Endometrial microvascular endothelial cells (primary cell): ENCODE results near the gene NR1D1. TPM values are rescaled to one million over a fixed set of nuclear protein-coding genes. Genes with fewer than 3 reads are reported as not detected.

Experiments used
- in situ Hi-C: cut with HindIII; loops from 2 replicates; pipeline ENCODE4 v1.10.0; 2017; ENCODE audit warnings: low sequenced_read_pairs, low pct_unique_long_range_greater_than_20kb; ENCODE audit errors: inconsistent ontology term
- total RNA-seq: library from RNA; depleted of rRNA; stranded (reverse); fragments of >200 nt; gene quantifications from one replicate; pipeline ENCODE4 v1.2.3, GENCODE V29; 2015; ENCODE audit errors: inconsistent ontology term

The NR1D1 gene
- total RNA-seq, 1 donor from 2014 or later, result 2.2 TPM

DNA sequence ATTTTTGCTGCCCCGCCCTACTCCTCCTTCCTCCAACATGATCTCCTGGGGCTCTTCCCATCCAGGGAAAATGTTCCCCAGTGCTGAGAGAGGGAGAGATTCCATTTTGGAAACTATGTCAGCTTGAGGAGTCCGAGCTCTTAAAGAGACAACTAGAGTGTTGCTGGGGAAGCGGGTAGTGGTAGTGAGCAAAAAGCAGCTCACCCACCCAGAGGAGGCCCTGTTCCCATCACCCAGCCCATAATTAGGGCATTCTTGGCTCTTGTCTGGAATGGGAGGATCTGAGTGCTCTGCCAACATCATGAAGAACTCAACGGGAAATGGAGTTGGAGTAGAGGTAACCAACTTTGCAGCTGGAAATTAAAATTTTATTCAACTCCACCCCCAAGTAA is 12.3 kb upstream of the NR1D1 start:
- in situ Hi-C loops, result no loop called here

DNA sequence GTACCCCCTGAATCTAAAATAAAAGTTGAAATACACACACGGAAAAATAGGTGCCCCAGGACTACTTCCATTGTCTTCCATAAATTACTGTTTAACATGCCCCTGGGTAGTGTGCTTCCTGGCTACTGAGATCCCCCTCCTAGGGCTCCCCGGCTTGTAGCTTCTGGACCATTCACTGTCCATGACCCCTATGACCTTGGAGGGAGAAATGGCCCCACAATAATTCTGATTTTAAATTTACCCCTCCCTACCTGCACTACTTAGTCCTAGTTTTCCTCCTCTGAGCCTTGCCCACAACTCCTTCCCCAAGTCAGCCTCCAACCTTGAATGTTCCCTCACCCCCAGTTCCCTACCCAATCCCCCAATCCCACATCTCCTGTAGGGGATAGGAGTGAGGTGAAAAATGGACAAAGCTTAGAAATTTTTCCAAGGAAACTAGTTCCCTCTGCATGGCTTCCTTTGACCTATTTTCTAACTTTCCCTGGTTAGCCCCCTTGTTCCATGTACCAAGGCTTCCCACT is 11.9 kb upstream of the NR1D1 start:
- in situ Hi-C loops, result no loop called here

DNA sequence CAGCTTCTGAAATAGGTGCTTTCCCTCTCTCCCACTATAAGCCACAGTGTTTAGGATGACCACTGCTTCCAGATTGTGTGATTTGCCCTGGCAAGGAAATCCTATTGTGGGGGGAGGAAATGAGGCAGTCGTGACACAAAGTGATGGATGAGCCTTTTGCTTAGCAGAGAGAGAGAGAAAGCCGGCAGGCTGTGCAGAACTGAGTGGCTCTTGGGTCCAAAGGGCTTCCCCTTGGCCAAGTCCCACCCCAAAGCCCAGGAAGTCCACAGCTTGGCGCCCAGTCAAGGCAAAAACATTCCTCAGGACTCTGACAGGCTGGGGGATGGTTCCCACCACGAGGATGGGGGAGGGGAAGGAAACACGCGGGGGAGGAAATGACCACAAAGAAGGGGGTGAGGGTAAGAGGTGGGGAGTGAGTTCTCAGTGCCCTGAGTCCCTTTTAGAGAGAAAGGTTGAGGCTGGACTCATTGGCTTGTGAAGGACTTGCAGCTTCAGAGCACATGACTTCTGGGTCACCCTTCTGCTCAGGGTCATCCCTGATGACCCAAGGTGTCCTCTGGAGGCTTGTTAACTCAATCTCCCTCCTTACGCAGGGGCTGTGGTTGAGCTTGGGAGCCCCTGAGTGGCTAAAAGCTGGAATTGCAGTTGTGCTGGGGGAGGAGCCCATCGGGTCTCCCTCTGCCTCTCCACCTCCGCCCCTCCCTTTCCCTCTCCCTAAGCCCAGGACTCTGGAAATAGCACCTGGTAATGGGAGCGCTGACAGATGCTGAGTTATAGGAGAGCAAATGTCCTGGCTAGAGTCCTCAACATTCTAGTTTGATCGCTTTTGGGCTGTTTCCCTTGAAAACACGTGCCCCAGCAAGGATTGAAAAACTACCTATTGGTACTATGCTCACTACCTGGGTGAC is 11.1 kb upstream of the NR1D1 start:
- in situ Hi-C loops, result no loop called here

DNA sequence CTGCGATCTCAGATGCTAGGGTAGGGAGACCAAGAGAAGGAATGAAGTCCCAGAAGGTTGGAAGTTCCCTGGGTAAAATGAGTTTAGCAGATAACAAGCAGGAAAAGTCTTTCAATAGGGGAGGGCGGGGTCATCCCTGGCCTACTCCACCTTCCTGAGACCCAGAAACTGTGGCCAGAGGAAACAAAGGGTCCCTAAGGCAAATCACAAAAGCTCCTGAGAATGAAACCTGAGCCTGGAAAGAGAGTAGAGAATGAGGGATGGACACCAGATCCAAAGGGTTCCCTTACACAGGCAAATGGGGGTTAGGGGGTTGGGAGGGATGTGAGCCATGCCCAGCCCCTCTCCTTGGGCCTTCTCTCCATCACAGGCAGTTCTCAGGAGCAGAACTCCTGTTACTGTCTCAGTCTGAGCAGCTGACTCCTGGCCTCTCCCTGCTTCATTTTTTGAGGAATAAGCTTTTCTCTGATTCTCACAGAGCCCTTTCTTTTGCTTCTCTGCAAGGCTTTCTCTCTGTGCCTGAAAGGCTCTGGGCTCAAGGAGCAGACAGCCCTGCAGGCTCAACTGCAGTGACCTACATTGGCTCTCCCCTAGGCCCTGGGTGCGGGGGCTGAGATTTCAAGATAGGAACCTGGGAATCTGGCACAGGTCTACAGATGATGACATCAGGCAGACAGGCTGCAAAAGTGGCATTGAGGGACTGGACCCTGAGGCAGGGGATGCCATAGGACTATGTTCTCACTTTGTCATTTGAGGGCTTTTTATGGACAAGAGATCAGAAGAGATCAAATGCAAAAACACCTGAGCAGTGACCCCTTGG is 9.8 kb upstream of the NR1D1 start:
- in situ Hi-C loops, result no loop called here

DNA sequence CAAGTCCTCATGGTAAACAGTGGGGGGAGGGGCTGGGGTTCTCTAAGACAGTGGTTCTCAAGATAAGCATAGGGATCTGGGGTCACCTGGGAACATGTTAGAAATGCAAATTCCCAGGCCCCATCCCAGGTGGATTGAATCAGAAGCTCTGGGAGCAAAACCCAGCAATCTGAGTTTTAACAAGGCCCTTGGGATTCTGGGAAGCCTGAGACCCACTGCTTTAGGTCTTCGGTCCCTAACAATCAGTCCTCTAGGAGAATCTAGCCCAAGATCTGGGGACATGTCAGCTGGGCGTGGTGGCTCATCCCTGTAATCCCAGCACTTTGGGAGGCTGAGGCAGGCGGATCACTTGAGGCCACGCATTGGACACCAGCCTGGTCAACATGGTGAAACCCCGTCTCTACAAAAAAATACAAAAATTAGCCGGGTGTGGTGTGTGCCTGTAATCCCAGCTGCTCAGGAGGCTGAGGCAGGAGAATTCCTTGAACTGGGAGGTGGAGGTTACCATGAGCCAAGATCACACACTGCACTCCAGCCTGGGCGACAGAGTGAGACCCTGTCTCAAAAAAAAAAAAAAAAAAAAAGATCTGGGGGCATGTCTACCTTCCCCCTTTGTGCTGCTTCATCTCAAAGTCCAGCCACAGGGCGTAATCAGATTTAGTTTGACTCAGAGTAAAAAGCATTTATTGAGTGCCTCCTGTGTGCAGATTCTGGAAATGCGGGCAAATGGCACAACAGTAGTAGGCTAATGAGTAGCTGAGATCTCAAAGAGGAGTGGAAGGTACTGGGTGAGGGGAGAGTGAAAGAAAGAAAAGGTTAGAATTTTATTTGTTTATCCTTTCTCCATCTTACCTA is 8.8 kb upstream of the NR1D1 start:
- in situ Hi-C loops, result no loop called here

DNA sequence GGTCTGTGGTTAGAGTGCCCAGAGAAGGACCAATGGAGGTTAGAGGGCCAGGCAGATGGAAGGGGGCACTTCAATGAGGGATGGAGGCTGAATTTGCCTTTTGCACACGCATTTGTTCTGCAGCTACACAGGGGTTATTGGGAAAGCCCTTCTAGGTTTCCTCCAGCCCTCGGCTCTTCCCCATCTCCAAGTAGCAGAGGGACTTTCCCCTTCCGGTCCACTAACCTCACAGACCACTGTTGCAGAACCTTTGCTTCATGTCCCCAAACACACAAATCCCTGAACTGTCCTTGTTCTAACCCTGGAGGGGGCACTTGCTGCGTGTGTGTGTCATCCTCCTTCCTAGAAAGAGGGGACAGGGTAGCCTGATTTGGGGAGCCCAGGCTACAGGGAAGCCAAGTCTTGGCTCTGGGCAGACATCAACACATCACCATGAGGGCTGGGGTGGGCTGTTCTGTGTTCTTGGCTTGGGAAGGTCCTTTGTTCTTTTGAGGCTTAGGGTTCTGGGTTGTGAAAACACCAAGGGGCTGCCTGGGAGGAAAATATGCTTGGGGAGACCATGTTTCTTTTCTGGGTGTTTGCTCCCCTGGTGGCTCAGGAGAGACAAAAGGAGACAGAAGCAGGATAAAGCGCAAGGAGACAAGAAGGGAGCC is 7.3 kb upstream of the NR1D1 start:
- in situ Hi-C loops, result no loop called here

DNA sequence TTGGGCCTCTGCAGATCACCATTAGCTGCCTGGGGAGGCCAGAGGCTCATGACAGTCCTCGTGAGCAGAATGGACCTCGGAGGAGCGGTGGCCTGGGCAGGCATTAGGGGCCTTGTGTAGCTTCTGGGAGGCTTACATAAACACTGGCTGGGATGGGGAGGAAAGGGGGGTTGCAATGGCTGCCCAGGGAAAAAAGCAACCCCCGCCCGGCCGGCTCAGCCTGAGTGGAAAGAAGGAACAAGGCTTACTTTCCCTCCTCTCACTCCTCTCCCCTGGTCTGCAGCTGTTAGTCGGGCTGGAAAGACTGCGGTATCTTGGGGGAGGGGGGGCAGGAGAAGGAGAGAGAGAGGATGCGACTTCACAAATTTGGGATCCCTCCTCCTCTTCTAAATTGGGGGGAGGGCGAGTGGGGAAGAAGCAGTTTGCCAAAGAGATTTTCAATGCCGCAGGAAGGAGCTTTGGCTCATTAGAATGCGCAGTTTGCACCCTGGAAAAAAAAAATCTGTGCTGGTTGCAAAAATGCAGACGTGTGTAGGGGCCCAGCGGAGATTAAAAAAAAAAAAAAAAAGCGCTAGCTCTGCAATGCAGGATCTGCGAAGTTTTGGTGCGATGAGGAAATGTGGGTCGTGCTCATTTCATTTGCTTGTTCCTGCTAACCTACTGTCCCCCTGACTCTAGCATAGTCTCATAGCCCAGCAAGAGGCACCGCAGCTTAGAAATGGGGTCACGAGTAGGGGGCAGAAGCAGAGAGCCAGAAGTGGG is 6.6 kb upstream of the NR1D1 start:
- in situ Hi-C loops, result no loop called here

DNA sequence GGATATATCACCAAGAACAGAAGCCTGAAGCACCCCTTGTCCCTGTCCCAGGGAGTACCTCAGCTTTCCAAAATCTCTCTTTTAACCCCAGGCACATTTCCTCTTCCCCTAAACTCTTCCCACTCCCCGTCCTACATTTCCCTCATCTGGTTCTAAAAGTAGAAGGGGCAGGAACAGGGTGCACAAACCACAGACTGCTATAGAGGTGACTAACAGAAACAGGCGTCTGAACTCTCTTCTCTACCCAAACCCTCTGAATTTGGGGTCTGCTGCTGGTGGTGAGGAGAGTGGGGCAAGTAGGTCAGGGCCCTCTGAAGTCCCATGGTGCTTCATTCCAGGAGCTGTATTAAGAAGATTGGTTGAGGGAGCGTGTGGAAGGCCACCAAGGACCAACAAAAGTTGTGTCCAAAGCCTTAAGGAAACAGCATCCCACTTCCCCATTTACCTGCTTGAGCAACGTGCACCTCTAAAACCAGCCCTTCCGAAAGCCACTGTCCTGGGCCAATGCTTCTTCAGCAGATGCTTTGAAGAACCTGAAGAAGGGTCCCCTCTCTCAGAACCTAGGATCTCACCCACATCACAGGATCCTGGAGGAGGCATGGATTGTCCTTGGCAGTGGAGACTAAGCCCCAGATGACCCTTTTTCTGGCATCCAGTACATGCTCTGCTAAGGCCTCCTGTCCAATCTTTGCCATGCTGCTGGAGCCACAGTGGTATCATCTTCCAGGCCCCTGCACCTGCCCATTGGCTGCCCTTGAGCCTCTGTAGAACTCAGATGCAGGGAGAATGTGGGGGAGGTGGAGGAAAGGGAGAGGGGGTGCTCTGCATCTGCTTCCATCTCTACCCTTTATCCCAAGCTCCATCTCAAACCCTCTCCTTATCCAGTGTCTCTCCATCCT is 5.7 kb upstream of the NR1D1 start:
- in situ Hi-C loops, result no loop called here

DNA sequence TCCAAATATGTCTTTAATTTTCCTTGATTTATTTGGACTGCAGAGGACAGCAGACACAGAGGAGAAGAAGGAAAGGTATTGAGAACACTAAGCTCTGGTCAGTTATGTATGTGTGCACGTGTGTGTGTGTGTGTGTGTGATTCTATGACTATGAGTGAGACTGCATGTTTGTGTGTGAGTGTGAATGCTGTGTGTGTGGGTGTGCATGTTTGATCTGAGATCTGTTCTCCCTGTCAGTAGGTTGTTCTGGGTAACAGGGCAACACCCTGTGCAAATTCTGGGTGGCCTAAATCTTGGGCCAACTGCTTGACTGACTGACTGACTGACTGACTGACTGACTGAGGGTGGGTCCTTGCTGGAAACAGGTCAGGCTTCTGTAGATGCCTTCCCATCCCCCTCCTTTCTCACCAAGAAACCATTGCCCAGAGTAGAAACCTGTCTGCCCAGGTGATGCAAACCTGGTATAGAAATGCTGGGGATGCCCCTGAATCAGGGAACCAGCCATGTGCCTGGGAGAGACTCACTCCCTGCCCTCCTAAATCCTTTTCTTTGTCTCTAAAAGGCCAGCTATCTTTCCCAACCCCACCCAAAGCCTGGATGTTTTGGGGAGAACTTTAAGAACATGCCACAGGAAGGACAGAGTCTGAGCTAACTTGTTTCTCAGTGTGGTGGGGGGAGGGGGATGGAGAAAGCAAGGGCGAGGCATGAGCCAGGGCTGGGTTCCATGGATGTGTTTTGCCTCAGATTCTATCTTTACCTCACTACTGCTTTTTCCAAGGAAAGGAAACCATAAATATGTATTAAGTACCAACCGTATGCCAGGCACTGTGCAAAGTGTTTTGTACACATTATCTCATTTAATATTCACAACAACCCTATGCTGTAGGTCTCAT is 4.5 kb upstream of the NR1D1 start:
- in situ Hi-C loops, result no loop called here

DNA sequence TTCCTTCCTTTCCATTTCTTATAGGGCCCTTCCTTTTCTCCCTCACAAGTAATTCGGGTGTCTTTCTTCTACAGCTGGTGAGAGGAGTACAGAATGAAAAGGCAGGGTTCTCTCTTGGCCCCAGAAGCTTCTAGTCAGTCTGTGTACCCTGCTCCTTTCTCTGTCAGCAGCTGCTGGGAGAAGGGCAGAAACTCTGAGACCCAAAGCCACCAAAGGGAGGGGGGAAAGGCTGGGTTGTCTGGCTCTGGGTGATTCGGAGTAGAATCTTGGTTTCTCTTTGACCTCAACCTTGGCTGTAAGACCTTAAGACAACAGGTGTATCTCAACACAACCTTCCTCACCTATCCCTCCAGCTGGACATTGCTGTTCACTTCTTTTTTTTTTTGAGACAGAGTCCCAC is 3.3 kb upstream of the NR1D1 start:
- in situ Hi-C loops, result no loop called here

DNA sequence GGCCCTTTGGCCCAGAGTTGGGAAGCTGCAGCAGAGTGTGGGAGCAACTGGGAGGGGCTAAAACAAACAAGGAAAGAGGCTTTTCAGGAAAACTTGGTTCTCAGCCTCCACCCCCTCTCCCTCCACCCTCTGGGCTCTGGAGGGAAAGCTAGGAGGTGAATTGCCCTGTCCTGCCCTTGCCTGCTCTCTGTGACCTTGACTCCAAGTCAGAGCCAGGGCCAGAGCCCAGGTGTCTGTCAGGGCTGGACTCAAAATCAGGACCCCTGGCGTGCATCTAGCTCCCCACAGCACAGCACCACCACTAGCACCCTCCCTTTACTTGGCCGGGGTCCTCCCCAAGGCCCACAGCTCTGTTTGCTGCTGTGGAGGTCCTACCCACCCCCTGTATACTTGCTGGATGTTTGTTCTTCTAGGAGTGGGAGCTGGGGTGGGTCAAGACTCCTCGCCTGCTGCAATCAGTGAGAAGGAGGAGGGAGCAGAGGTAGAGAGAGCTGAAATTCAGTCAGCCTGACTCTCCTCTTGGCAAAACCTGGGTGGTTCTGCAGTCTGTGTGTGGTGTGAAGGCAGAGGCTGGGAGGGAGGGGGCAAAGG is 2.8 kb upstream of the NR1D1 start:
- in situ Hi-C loops, result no loop called here

DNA sequence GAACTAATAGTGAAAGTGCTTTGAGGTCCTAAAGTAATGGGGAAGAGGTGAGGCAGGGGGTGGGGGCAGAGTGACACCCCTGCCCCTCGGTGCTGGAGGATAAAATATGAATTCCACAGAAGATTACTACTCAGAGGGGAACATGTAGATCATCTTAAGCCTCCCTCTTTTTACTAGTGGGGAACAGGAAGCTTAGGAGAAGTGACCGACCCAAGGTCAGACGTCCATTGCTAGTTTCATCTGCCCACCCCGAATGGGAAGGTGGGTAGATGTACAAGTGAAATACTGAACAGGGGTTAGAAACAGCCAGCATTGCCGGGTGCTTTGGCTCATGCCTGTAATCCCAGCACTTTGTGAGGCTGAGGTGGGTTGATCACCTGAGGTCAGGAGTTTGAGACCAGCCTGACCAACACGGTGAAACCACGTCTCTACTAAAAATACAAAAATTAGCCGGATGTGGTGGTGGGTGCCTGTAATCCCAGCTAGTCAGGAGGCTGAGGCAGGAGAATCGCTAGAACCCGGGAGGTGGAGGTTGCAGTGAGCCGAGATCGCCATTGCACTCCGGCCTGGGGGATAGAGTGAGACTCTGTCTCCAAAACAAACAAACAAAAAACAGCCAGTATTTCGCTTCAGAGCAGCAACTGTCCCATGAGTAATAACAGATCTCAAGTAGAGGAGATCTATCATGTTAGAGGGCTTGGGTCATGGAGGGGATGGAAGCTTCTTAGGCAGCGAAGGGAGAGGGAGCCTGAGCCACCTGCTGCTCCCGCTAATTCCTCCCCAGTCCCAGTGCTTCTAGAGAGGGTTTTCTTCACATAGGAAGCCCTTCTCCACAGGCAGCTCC is 1.2 kb upstream of the NR1D1 start:
- in situ Hi-C loops, result no loop called here

DNA sequence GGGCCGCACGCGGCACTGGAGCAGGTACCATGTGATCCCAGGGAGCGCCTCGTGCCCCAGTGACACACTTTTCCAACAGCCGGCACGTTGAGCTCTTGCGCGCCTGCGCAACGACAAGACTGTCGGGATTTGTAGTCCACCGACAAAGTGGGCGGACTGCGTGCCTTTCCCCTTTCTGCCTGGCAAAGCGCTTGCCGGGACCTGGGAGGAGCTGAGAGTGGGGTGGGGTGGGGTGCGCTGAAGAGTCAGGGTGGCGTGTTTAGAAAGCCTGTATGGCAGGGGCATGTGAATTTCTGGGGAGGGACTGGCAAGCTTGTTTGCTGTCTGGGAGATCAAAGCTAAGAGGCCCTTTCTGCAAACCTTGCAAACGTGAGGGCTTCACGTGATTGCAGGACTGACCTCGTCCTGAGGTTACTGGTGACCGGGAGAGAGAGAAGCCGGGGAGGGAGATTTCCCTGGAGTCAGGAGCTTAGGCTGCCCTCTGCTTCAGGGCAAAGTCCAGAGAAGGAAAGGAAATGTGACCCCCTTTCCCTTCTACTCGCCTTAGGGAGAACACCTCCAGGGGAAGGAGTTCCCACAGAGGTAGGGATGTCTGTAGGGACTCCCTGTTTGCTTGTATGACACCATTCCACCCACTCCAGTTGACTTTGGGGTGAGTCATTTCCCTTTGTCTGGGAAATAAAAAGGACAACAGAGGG is 429 bp upstream of the NR1D1 start:
- in situ Hi-C loops, result no loop called here
